Neural crest cell (in vitro differentiated cells): ENCODE measurements around the gene KCNK1. TPM values are rescaled to one million over a fixed set of nuclear protein-coding genes. Genes with fewer than 3 reads are reported as not detected.
"Not testable (repeated sequence)": the region's sequence is repeated elsewhere in the genome, so short reads cannot be mapped to it uniquely, and the experiment has no call there.

ENCODE experiments used
- DNase-seq: peaks from one replicate; pipeline ENCODE4 v3.0.0; 2021; ENCODE audit warnings: low read depth, mixed read lengths, low spot score
- H3K27ac Mint-ChIP-seq: one replicate; pipeline ENCODE4 v1.8.0; 2021; ENCODE audit warnings: mild to moderate bottlenecking, mixed read lengths; ENCODE audit not compliant: unreplicated experiment
- H3K27me3 Mint-ChIP-seq: 2 replicates; pipeline ENCODE4 v1.8.0; 2021; ENCODE audit warnings: low read depth, mild to moderate bottlenecking, mixed read lengths
- H3K36me3 Mint-ChIP-seq: 2 replicates; pipeline ENCODE4 v1.8.0; 2021; ENCODE audit warnings: low read depth, mild to moderate bottlenecking, mixed read lengths
- H3K4me1 Mint-ChIP-seq: 2 replicates; pipeline ENCODE4 v1.8.0; 2021; ENCODE audit warnings: mixed read lengths
- H3K4me3 Mint-ChIP-seq: one replicate; pipeline ENCODE4 v1.8.0; 2021; ENCODE audit warnings: mild to moderate bottlenecking, mixed read lengths
- H3K9me3 Mint-ChIP-seq: 2 replicates; pipeline ENCODE4 v1.8.0; 2021; ENCODE audit warnings: mixed read lengths
- CTCF ChIP-seq: fragments of 200-600 bp; sonication (generic); conservative IDR thresholded peaks from 2 replicates; pipeline ENCODE4 v1.5.0; 2021; ENCODE audit warnings: antibody characterized with exemption, mild to moderate bottlenecking
- total RNA-seq: library from RNA; stranded (reverse); gene quantifications from 2 replicates; pipeline ENCODE4 v1.2.1, GENCODE V29; 2021

The KCNK1 gene
- total RNA-seq, 1 donor from 2014 or later = 0.56 TPM

GRCh38 chr1:233668146-233668724, 54.3 kb downstream of the KCNK1 start:
- no peak overlapping the region for H3K27ac Mint-ChIP-seq
- TF ChIP-seq CTCF = no peak

GRCh38 chr1:233668725-233669294, 54.9 kb downstream of the KCNK1 start:
- H3K36me3 Mint-ChIP-seq = peaks cover 3% of the 10 kb centered on the region
- no peak for TF ChIP-seq CTCF
- no peak overlapping the region for H3K4me3 Mint-ChIP-seq
- H3K4me1 Mint-ChIP-seq = no peaks in the 10 kb centered on the region
- peaks cover 2% of the 10 kb centered on the region for H3K9me3 Mint-ChIP-seq
- no peak overlapping the region for H3K27ac Mint-ChIP-seq
- no peak for DNase-seq
- H3K27me3 Mint-ChIP-seq = no peaks in the 10 kb centered on the region

More at GRCh38 chr1:233668146-233668724, 54.3 kb downstream of the KCNK1 start:
- Mint-ChIP-seq H3K9me3 (peaks cover 2% of the 10 kb centered on the region), H3K27me3 (no peaks in the 10 kb centered on the region), H3K4me1 (no peaks in the 10 kb centered on the region), H3K36me3 (peaks cover 3% of the 10 kb centered on the region), H3K4me3 (no peak overlapping the region)
- no peak for DNase-seq

GRCh38 chr1:233670363-233670762, 56.5 kb downstream of the KCNK1 start:
- not testable (repeated sequence) for H3K4me1 Mint-ChIP-seq, H3K4me3 Mint-ChIP-seq, H3K36me3 Mint-ChIP-seq, H3K9me3 Mint-ChIP-seq, DNase-seq, H3K27me3 Mint-ChIP-seq, H3K27ac Mint-ChIP-seq

GRCh38 chr1:233671286-233671685, 57.4 kb downstream of the KCNK1 start:
- Mint-ChIP-seq H3K27me3 (no peaks in the 10 kb centered on the region), H3K4me3 (no peak overlapping the region), H3K9me3 (peaks cover 2% of the 10 kb centered on the region), H3K36me3 (peaks cover 3% of the 10 kb centered on the region), H3K27ac (no peak overlapping the region), H3K4me1 (no peaks in the 10 kb centered on the region)
- no peak for TF ChIP-seq CTCF
- no peak for DNase-seq

- Mint-ChIP-seq H3K27me3 (no peaks in the 10 kb centered on the region), H3K36me3 (peaks cover 3% of the 10 kb centered on the region), H3K4me3 (no peak overlapping the region), H3K27ac (no peak overlapping the region), H3K9me3 (peaks cover 2% of the 10 kb centered on the region), H3K4me1 (no peaks in the 10 kb centered on the region)
- TF ChIP-seq CTCF = no peak
- no peak for DNase-seq
Measured at GRCh38 chr1:233672732-233673131, 58.8 kb downstream of the KCNK1 start.

GRCh38 chr1:233673261-233673946, 59.5 kb downstream of the KCNK1 start:
- H3K4me1 Mint-ChIP-seq = no peaks in the 10 kb centered on the region
- H3K4me3 Mint-ChIP-seq = no peak overlapping the region
- H3K27ac Mint-ChIP-seq = no peak overlapping the region
- TF ChIP-seq CTCF = no peak
- H3K27me3 Mint-ChIP-seq = no peaks in the 10 kb centered on the region
- peaks cover 2% of the 10 kb centered on the region for H3K9me3 Mint-ChIP-seq
- DNase-seq = no peak
- H3K36me3 Mint-ChIP-seq = no peaks in the 10 kb centered on the region
